HG02642 (cell line): Measurements from ENCODE around the gene ERRFI1.
"Not testable (repeated sequence)": the region's sequence is repeated elsewhere in the genome, so short reads cannot be mapped to it uniquely, and the experiment has no call there.

Experiments used
- ATAC-seq: cut with Tn5 transposase; IDR thresholded peaks from one replicate; pipeline ENCODE4 v1.9.1; 2021; ENCODE audit warnings: mild to moderate bottlenecking; ENCODE audit not compliant: unreplicated experiment, poor library complexity

The ERRFI1 gene, protein sequence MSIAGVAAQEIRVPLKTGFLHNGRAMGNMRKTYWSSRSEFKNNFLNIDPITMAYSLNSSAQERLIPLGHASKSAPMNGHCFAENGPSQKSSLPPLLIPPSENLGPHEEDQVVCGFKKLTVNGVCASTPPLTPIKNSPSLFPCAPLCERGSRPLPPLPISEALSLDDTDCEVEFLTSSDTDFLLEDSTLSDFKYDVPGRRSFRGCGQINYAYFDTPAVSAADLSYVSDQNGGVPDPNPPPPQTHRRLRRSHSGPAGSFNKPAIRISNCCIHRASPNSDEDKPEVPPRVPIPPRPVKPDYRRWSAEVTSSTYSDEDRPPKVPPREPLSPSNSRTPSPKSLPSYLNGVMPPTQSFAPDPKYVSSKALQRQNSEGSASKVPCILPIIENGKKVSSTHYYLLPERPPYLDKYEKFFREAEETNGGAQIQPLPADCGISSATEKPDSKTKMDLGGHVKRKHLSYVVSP

DNA sequence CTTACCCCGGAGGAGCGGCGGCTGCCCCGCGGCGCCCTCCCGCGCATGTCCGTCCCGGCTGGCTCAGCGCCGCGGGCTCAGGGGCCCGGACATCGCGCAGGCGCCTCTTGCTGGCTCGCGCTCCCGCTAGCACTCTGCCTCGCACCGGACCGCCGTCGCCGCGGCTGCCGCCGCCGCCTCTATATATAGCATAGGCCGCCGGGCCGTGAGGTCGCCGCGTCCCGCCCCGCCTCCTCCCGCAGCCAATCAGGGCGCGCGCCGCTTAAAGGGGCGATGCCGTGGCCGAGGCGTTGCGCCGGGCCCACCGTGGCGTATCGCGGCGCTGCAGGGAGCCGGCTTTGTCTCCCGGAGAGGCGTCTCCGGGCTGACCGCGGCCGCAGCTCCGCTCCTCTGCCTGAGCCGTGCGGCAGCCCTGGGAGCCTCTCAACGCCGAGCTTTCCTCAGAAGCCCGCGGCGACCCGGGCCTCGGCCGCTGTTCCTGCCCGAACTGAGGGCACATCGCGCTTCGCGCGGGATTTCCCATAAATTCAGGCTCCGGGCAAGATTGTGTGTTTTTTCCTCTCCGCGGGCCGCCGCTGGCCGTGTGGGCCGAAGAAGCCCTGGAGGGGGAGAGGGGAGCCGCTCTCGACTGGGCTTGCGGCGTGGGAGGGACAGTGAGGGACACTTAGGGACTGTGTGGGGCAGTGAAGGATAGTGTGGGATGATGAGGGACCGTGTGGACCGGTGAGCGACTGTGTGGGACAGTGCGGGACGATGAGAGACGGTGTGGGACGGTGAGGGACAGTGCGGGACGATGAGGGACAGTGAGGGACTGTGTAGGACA, at the start of gene ERRFI1:
Gene ERRFI1, minus strand, starts transcription at position 157 of the 823 bp plus-strand sequence. CDS start 10,690 bp downstream, outside the sequence.
- ATAC-seq, result peak; percentile 91

- no peak for ATAC-seq
Observed at GRCh38 chr1:8075511-8076051, 49.5 kb upstream of the ERRFI1 start.

GRCh38 chr1:8073112-8073855, 47.2 kb upstream of the ERRFI1 start:
- no peak for ATAC-seq

- no peak for ATAC-seq
Observed at GRCh38 chr1:8070381-8070811, 44.3 kb upstream of the ERRFI1 start.

GRCh38 chr1:8069614-8070320, 43.7 kb upstream of the ERRFI1 start:
- not testable (repeated sequence) for ATAC-seq

- ATAC-seq, result no peak
Observed at GRCh38 chr1:8065369-8065768, 39.3 kb upstream of the ERRFI1 start.

GRCh38 chr1:8063298-8064036, 37.4 kb upstream of the ERRFI1 start:
- ATAC-seq, result no peak

DNA sequence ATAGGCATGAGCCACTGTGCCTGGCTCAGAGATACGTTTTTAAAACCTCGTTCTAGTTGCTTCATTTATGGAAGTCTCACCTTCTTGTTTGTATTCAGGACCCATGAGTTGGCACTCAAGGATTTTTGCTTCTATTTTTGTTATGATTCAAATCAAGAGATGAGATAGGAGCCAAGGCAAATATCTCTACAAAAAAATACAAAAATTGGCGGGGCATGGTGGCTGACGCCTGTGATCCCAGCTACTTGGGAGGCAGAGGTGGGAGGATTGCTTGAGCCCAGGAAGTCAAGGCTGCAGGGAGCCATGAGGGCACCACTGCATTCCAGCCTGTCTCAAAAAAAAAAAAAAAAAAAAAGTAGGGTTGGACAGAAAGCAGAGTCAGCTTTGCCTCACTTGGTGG, 36.8 kb upstream of the ERRFI1 start:
- ATAC-seq, result no peak

- no peak for ATAC-seq
Observed at GRCh38 chr1:8061673-8062386, 35.7 kb upstream of the ERRFI1 start.

- no peak for ATAC-seq
Observed at GRCh38 chr1:8061210-8061609, 35.1 kb upstream of the ERRFI1 start.

DNA sequence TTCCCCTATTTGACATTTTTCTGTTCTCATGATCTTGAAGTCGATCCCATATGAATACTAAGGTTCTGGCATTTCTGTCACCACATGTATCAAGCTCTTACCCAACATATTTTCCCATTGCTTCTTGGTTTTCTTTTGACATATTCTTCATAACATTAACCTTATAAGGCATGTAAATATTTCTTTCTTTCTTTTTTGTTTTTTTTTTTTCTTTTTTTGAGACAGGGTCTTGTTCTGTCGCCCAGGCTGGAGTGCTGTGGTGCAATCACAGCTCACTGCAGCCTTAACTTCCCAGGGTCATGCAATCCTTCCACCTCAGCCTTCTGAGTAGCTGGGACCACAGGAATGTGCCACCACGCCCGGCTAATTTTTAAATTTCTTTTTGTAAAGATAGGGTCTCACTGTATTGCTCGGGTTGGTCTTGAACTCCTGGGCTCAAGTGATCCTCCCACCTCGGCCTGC, 33.1 kb upstream of the ERRFI1 start:
- ATAC-seq, result no peak

DNA sequence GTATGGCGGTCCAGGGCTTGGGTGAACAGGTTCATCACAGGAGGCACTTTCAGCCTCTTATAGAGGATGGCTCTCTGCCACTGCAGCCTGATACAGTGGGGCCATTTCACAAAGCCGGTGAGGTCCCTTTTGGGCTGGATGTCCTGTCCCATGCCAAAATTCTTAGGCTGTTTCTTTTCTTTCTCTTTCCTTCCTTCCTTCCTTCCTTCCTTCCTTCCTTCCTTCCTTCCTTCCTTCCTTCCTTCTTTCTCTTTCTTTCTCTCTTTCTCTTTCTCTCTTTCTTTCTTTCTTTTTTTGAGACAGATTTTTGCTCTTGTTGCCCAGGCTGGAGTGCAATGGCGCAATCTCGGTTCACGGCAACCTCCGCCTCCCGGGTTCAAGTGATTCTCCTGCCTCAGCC, 31.7 kb upstream of the ERRFI1 start:
- ATAC-seq, result not testable (repeated sequence)

GRCh38 chr1:8055973-8056372, 29.9 kb upstream of the ERRFI1 start:
- ATAC-seq, result no peak

DNA sequence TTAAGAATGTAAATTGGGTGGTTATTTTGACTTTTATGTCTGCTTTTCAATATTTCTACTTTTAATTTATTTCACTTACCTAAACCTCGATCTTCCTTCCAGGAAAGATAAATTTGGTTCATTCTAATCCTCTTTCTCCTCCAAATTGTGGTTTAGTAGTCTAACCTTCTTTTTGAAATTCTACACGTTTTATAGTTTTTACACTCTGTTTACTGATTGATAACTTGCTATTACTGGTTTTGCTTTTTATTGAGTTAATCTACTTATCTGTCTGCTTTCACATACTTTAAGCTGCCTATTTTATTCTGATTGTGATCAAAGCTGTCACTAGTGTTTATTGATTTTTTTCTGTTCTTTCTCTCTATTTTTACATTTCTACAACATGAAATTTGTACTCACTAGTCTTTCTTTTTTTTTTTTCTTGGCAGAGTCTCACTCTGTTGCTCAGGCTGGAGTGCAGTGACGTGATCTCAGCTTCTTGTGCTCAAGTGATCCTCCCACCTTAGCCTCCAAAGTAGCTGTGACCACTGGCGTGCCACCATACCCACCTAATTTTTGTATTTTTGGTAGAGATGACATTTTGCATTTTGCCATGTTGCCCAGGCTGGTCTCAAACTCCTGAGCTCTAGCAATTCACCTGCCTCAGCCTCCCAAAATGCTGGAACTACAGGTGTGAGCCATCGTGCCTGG, 27.9 kb upstream of the ERRFI1 start:
- ATAC-seq, result no peak

DNA sequence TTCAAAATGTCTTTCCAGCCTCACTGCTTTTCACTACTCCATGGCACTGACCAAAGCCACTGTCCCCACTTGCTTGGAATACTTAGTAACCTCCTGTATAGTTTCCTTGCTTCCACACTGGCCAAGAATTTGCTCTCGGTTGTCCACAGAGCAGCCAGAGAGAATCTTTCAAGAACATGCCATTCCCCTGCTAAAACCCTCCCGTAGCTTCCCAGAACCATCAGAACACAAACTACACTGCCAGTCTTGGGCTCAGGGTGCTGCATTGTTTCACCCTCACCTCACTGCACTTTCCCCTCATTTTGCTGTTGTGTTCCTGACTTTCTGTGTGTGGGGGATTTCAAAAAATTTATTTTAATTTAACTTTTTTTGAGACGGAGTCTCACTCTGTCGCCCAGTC, 25.5 kb upstream of the ERRFI1 start:
- ATAC-seq, result no peak

GRCh38 chr1:8049229-8049628, 23.1 kb upstream of the ERRFI1 start:
- ATAC-seq, result not testable (repeated sequence)

GRCh38 chr1:8047686-8048445, 21.8 kb upstream of the ERRFI1 start:
- no peak for ATAC-seq
